ENCODE results near the gene ATOSA.

ATOSA gene

DNA sequence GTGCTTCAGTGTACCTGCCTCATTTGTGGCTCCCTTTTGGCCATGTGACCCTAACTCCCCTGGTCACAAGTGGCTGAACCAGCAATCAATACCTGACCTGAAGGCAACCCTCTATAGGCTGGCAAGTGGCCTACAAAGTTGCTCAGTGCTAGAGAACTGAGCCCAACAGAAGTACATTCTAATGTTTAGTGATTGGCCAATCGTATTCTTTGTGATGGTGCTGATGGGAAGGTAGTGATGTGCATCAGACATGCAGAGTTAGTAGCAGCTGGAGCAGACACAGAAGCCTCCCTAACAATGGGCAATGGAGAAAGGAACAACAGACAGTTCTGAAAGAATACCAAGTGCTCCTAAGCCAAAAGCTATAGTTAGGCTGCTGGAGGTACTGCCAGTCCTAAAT, 10.4 kb upstream of the ATOSA start:
- DNase-seq (ENCODE audit: low read depth in 4 of 4, low spot score in 1 of 4), result no peak

DNA sequence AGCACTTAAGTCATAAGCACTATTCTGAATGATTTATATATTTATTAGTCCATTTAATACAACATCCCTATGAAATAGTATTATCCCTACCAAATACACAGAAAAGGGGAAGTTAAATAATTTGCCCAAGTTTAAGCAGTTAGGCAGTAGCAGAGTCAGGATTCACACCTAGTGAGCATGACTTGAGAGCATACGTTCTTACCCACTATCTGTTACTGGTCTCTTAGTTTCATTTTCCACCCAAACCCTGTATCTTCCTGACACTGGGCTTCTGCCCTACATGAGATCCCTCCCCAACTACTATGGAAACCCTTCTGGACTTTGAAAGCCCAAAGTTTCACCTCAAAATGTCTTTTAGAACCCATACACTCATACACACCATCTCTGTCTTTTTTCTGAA, 4.4 kb upstream of the ATOSA start:
- DNase-seq (ENCODE audit: low read depth in 4 of 4, low spot score in 1 of 4), result no peak

- DNase-seq (ENCODE audit: low read depth in 4 of 4, low spot score in 1 of 4), result no peak
Observed at GRCh38 chr15:52682781-52683180, 3.6 kb upstream of the ATOSA start.

DNA sequence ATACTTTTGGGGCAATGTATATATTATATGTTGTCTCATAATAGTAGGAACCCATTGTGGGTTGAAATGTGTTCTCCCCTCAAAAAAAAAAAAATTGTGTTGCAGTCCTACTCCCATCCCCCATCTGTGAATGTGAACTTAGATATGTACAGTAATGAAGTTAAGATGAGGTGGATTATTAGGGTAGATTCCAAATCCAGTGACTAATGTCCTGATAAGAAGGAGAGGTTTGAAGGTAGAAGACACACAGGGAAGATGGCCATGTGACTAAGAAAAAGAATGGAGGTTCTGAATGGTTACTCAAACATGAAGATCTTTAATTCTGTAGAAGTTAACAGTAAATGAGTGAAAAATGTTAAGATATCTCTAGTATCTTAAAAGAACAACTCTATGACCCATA, 3.0 kb upstream of the ATOSA start:
- no peak for DNase-seq (ENCODE audit: low read depth in 4 of 4, low spot score in 1 of 4)

- DNase-seq (ENCODE audit: low read depth in 4 of 4, low spot score in 1 of 4), result no peak
Observed at GRCh38 chr15:52681441-52681840, 2.3 kb upstream of the ATOSA start.

DNA sequence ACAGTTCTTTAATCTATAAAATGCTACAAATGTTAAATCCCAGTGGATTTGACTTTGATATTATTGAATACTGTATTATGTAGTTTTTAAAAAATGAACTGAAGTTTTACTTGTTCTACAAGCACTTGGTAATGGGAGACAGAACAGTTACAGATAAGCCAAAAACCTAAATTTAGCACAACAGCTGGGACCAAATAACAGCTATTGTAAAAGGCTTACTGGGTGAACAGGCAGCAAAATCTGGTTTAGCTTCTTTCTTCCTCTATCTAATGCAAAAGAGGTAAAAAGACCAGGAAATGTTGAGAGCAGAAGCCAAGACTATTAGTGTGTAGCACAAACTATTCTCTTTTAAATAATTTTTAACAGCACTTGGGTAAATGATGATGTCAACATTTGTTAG, 1.6 kb upstream of the ATOSA start:
- no peak for DNase-seq (ENCODE audit: low read depth in 4 of 4, low spot score in 1 of 4)

DNA sequence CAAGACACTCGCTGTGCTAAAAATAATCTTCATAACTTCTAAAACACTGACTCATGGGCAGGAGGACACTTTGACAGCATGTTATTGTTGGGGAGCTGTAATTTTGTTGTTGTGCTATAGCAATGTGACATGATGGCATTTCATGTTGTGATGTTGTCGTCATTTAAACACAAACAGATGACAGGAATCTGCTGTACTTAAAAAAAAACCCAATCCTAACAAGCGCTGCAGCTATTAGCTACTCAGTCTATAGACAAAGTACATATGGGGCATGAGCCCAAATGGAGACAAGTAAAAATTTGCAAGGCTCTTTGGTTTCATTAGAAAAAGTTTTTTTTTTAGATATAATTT, 828 bp upstream of the ATOSA start:
- DNase-seq (ENCODE audit: low read depth in 4 of 4, low spot score in 1 of 4), result no peak

- DNase-seq (ENCODE audit: low read depth in 4 of 4, low spot score in 1 of 4), result peak; percentile 27 to 37 (median 31)
Observed at GRCh38 chr15:52678468-52679231, 538 bp downstream of the ATOSA start.

DNA sequence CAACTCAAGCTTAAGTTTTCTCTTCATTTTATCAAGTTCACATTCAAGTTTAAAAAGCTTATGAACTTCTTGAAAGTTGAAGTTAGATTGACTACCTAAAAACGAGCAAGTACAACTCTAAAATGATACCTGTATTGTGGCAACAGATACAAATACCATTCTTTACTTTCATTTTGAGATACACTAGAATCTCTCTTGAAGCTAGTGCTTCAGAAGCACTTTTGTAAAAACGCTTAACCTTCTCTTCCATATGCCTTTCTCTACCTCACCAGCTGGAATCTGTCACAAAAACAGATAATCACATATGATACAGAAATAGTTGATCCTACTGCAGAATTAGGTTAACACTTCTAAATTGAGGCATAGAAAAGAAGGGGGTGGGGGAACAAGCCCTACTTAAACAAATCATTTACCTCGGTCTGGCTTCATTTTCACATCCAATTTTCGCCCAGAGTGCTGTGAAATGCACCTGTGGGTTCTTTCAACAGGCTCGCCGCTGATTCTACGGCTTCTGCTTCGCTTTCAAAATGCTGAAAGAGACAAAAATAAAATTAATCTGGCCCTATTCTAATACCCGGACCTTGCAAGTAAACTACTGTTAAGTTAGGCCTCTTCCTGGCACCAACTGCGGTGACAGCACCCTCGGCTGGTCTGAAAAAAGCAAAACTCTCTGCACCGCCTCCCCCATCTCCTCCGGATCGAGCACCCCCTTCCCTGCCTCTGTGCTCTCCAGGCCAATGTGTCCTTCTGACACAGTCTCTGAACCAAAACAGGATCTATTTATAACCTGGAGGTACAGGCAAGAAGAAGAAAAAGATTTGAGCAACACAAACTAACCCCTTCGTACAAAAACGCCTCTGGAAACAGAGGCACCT, 1.4 kb downstream of the ATOSA start:
- peak in 3 of 4 experiments; percentile 24 to 32 (median 30) for DNase-seq (ENCODE audit: low read depth in 4 of 4, low spot score in 1 of 4)

GRCh38 chr15:52674831-52675230, 4.4 kb downstream of the ATOSA start:
- no peak for DNase-seq (ENCODE audit: low read depth in 4 of 4, low spot score in 1 of 4)

DNA sequence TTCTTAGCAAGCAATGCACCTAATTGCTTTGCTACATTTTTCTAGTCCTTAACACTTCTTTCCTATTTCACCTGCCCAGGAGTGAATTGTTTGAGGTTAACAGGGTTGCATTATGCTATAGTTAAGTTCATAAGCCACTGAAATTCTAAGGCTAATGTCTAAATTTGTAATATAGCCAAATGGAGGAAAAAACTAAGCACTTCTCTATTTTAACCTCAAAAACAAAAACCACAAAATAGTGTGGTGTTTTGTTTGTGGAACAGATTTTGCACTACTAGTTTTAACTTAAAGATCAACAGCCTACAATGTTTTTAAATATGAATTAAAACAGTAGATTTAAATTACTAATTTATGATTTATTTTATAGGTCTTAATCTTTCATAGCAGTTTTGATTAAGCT, 5.5 kb downstream of the ATOSA start:
- DNase-seq (ENCODE audit: low read depth in 4 of 4, low spot score in 1 of 4), result no peak

DNA sequence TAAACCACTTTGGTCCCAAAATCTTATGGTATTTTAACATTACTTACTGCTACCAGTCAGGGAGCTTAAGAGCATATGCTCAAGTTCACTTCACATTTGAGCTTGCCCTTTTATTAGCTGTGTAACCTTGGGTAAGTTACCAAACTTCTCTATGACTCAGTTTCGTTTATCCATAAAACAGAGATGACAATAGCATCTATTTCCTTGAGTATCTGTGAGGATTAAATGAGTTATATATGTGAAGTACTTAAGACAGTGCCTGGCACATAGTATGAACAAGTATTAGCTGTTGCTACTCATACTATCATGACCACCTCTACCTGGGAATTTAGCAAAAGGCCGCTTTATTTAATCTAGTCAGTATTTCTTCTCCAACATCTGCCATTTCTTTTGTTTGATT, 5.9 kb downstream of the ATOSA start:
- DNase-seq (ENCODE audit: low read depth in 4 of 4, low spot score in 1 of 4), result no peak

- no peak for DNase-seq (ENCODE audit: low read depth in 4 of 4, low spot score in 1 of 4)
Observed at GRCh38 chr15:52672661-52673060, 6.5 kb downstream of the ATOSA start.

GRCh38 chr15:52670087-52670486, 9.1 kb downstream of the ATOSA start:
- no peak for DNase-seq (ENCODE audit: low read depth in 4 of 4, low spot score in 1 of 4)

GRCh38 chr15:52668133-52668532, 11.1 kb downstream of the ATOSA start:
- DNase-seq (ENCODE audit: low read depth in 4 of 4, low spot score in 1 of 4), result no peak

GRCh38 chr15:52667597-52667996, 11.6 kb downstream of the ATOSA start:
- no peak for DNase-seq (ENCODE audit: low read depth in 4 of 4, low spot score in 1 of 4)

- no peak for DNase-seq (ENCODE audit: low read depth in 4 of 4, low spot score in 1 of 4)
Observed at GRCh38 chr15:52663536-52664294, 15.5 kb downstream of the ATOSA start.

DNA sequence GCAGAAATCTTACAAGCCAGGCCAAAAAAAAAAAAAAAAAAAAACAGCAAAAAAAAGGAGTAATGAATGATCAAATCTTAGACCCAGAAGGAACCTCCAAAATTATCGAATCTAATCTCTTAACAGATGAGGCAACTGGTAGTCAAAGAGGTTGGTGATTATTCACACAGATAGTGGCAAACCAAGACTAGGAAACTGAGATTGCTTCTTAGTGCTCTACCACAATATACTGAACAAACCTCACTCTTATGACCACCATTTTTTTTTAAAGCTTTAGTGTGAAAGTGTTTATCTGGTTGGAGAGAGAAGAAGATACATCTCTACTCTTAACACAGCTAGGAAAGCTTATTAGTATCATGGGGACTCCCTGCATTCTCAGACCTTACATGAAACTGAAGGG, 17.3 kb downstream of the ATOSA start:
- no peak for DNase-seq (ENCODE audit: low read depth in 4 of 4, low spot score in 1 of 4)

DNA sequence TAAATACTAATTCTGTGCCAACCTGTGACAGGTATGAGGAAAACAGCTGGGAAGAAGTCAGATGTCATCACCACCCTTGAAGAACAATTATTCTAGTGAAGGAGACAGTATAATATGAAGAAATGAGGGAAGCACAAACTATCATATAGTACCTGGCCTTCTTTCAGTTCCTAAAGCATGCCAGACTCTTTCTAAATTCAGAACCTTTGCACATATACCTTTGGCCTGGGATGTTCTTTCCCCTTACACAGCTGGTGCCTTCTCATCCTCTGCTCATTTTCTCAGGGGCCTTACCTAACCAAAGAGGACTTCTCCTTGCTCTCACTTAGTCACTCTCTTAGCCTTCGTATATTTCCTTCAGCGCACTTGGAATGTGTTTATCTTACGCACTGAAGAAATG, 19.0 kb downstream of the ATOSA start:
- DNase-seq (ENCODE audit: low read depth in 4 of 4, low spot score in 1 of 4), result no peak

GRCh38 chr15:52658955-52659354, 20.2 kb downstream of the ATOSA start:
- DNase-seq (ENCODE audit: low read depth in 4 of 4, low spot score in 1 of 4), result no peak

GRCh38 chr15:52657338-52657737, 21.9 kb downstream of the ATOSA start:
- DNase-seq (ENCODE audit: low read depth in 4 of 4, low spot score in 1 of 4), result no peak

DNA sequence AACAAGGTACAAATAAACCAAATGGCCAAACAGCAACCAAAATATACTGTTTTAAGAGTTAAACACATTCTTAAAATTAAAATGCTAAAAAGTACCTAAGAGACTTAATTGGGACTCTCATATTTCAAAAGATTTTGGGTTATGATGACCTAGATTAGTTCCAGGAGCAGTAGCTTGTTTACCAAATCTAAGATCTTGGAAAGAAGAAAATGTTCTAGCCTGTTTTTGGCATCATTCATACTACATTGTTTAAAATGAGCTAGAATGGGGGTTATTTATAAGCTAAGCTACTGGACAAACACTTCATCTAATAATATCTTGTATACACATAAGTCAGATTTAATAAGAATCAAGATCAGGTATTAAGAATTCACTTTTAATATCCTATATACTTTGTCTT, 22.8 kb downstream of the ATOSA start:
- DNase-seq (ENCODE audit: low read depth in 4 of 4, low spot score in 1 of 4), result no peak
